CD14-positive monocyte (primary cell): ENCODE results near the gene C5AR2. TPM values are rescaled to one million over a fixed set of nuclear protein-coding genes. Genes with fewer than 3 reads are reported as not detected.

Experiments
- DNase-seq, 3 donors: peaks; one replicate each; pipeline ENCODE4 v3.0.0-alpha.2; 2011 to 2022
- H2AFZ ChIP-seq: 2 replicates; pipeline ENCODE4 v1.6.0; 2012; ENCODE audit warnings: mild to moderate bottlenecking, low read depth, low read length, inconsistent platforms; ENCODE audit not compliant: insufficient read depth, poor library complexity, severe bottlenecking
- H3K27ac ChIP-seq, 2 donors: 1 replicate in 1 of 2; 2 replicates in 1 of 2; pipeline ENCODE4 v1.5.1; 2012 to 2013; ENCODE audit warnings: low read length in 2 of 2, control low read depth in 1 of 2, inconsistent platforms in 1 of 2, low read depth in 1 of 2, mild to moderate bottlenecking in 1 of 2
- H3K27me3 ChIP-seq, 2 donors: one replicate each; pipeline versions ENCODE4 v1.6.0 to v1.6.1; 2011 to 2013; ENCODE audit warnings: low read length in 2 of 2; ENCODE audit not compliant: control insufficient read depth in 2 of 2, insufficient read depth in 2 of 2
- H3K36me3 ChIP-seq, 2 donors: replicated peaks in 1 of 2; 1 replicate in 1 of 2; 2 replicates in 1 of 2; pipeline versions ENCODE4 v1.5.1 to v1.6.1; 2012 to 2013; ENCODE audit warnings: low read length in 2 of 2, control low read depth in 1 of 2, inconsistent platforms in 1 of 2, mild to moderate bottlenecking in 1 of 2; ENCODE audit not compliant: insufficient read depth in 2 of 2, control insufficient read depth in 1 of 2
- H3K4me1 ChIP-seq, 2 donors: 1 replicate in 1 of 2; 2 replicates in 1 of 2; pipeline versions ENCODE4 v1.5.1 to v1.6.1; 2012 to 2013; ENCODE audit warnings: low read length in 2 of 2, control low read depth in 1 of 2, inconsistent platforms in 1 of 2, mild to moderate bottlenecking in 1 of 2, moderate library complexity in 1 of 2; ENCODE audit not compliant: insufficient read depth in 2 of 2, control insufficient read depth in 1 of 2
- H3K4me2 ChIP-seq: replicated peaks from 2 replicates; pipeline ENCODE3; 2012; ENCODE audit warnings: low read length, moderate library complexity, mild to moderate bottlenecking; ENCODE audit not compliant: poor library complexity, severe bottlenecking; ENCODE audit errors: extremely low read depth
- H3K4me3 ChIP-seq, 3 experiments: fragments of 200-600 bp in 1 of 3; sonication (generic) in 1 of 3; replicated peaks in 1 of 3; 1 replicate in 2 of 3; 2 replicates in 1 of 3; pipeline ENCODE4 v1.5.1; 2011 to 2013; ENCODE audit warnings: low read length in 3 of 3, mild to moderate bottlenecking in 3 of 3, control low read depth in 2 of 3, low read depth in 2 of 3, inconsistent platforms in 1 of 3, moderate library complexity in 1 of 3
- H3K79me2 ChIP-seq: 2 replicates; pipeline ENCODE4 v1.6.0; 2012; ENCODE audit warnings: mild to moderate bottlenecking, control low read depth, inconsistent platforms, low read length, moderate library complexity; ENCODE audit not compliant: insufficient read depth
- H3K9ac ChIP-seq: 2 replicates; pipeline ENCODE4 v1.6.0; 2017; ENCODE audit warnings: low read length, mild to moderate bottlenecking; ENCODE audit not compliant: insufficient read depth, poor library complexity, severe bottlenecking
- H3K9me3 ChIP-seq, 2 donors: replicated peaks in 1 of 2; 1 replicate in 1 of 2; 2 replicates in 1 of 2; pipeline versions ENCODE4 v1.5.1 to v1.6.1; 2012 to 2013; ENCODE audit warnings: low read length in 2 of 2, control low read depth in 1 of 2; ENCODE audit not compliant: control insufficient read depth in 1 of 2, insufficient read depth in 1 of 2
- H4K20me1 ChIP-seq: 2 replicates; pipeline ENCODE4 v1.6.0; 2012; ENCODE audit warnings: mild to moderate bottlenecking, low read length, control low read depth, moderate library complexity; ENCODE audit not compliant: insufficient read depth
- H3K27ac Mint-ChIP-seq, 7 donors: one replicate each; pipeline ENCODE4 v1.8.0; 2020; ENCODE audit warnings: mild to moderate bottlenecking in 7 of 7, mixed read lengths in 7 of 7, moderate library complexity in 6 of 7, inconsistent platforms in 2 of 7
- H3K27me3 Mint-ChIP-seq, 3 donors: one replicate each; pipeline ENCODE4 v1.8.0; 2021 to 2022; ENCODE audit warnings: low read depth in 3 of 3, mild to moderate bottlenecking in 3 of 3, mixed read lengths in 3 of 3, moderate library complexity in 3 of 3, inconsistent platforms in 1 of 3
- H3K36me3 Mint-ChIP-seq, 2 donors: one replicate each; pipeline ENCODE4 v1.8.0; 2020; ENCODE audit warnings: mixed read lengths in 2 of 2, inconsistent platforms in 1 of 2, mild to moderate bottlenecking in 1 of 2
- H3K4me1 Mint-ChIP-seq: one replicate; pipeline ENCODE4 v1.8.0; 2020; ENCODE audit warnings: mild to moderate bottlenecking, mixed read lengths
- H3K4me3 Mint-ChIP-seq, 2 donors: one replicate each; pipeline ENCODE4 v1.8.0; 2020; ENCODE audit warnings: mild to moderate bottlenecking in 2 of 2, mixed read lengths in 2 of 2, moderate library complexity in 1 of 2
- H3K9me3 Mint-ChIP-seq, 7 donors: one replicate each; pipeline ENCODE4 v1.8.0; 2020 to 2022; ENCODE audit warnings: mixed read lengths in 7 of 7, mild to moderate bottlenecking in 6 of 7, moderate library complexity in 6 of 7, inconsistent platforms in 2 of 7
- WGBS: methylation state at CpG from one replicate; pipeline ENCODE4 v1.1.5; 2013; ENCODE audit warnings: missing lambda C conversion rate; ENCODE audit not compliant: insufficient coverage; 5-methylcytosine and 5-hydroxymethylcytosine counted together
- intact Hi-C, 2 donors: fragments of 100-400 bp; cut with micrococcal nuclease; formaldehyde crosslinking; loops; one replicate each; pipeline versions ENCODE4 v1.15.0 to v1.15.1; 2023
- polyA plus RNA-seq, 3 donors: library from polyadenylated mRNA; depleted of rRNA in 1 of 3; unstranded in 2 of 3; stranded (reverse) in 1 of 3; fragments of 300-500 nt in 2 of 3; fragments of >200 nt in 1 of 3; fragmentation: Illumina TruSeq in 2 of 3; gene quantifications; 1 replicate in 2 of 3; 2 replicates in 1 of 3; pipeline ENCODE4 v1.2.3, GENCODE V29; 2012 to 2021
- TF ChIP-seq, protein P1 (sequence below): fragments of 200-600 bp; IDR thresholded peaks from one replicate; pipeline ENCODE4 v1.8.0; 2022; ENCODE audit warnings: antibody characterized with exemption, mild to moderate bottlenecking

C5AR2 gene
- polyA plus RNA-seq, 3 donors: 2.4 to 46.9 (median 4.3) TPM

DNA sequence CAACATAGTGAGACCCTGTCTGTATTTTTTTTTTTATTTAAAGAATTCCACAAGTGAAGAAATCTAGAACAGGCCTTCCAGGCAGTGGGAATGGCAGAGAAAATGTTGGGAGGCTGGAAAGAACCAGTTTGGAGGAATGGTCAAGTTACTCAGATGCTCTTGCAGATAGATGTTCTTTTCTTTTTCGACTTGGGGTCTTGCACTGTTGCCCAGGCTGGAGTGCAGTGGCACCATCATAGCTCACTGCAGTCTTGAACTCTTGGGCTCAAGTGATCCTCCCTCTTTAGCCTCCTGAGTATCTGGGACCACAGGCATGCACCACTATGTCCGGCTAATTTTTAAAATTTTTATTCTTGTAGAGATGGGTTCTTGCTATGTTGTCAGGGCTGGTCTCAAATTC lies 21.7 kb upstream of the C5AR2 start:
- Mint-ChIP-seq H3K27me3 (peaks cover 2 to 13% (median 6%) of the 10 kb centered on the region in 3 donors), H3K4me1 (peaks cover 60% of the 10 kb centered on the region), H3K4me3 (peak overlapping the region; percentile 96 to 99), H3K36me3 (peaks cover 46% of the 10 kb centered on the region in 2 donors), H3K27ac (peak overlapping the region; percentile 97 to 99 (median 99)), H3K9me3 (peaks cover 0 to 5% (median 3%) of the 10 kb centered on the region in 7 donors)
- Histone ChIP-seq H3K9me3 (no peaks in the 10 kb centered on the region), H4K20me1 (peaks cover 47% of the 10 kb centered on the region), H3K4me1 (peaks cover 76 to 78% of the 10 kb centered on the region in 2 donors), H3K9ac (peak overlapping the region; percentile 73), H3K4me2 (peak overlapping the region; percentile 90), H2AFZ (no peak overlapping the region), H3K27me3 (no peaks in the 10 kb centered on the region), H3K36me3 (peaks cover 14 to 18% of the 10 kb centered on the region in 2 donors), H3K79me2 (peaks cover 53% of the 10 kb centered on the region), H3K27ac (peak overlapping the region; percentile 69 to 92), H3K4me3 (peak overlapping the region; percentile 45 to 92 (median 92))
- WGBS: 89% methylated on average over 1 of the region's 2 CpGs
- DNase-seq: no peak
- intact Hi-C loops: no loop called here
- TF ChIP-seq, protein P1, sequence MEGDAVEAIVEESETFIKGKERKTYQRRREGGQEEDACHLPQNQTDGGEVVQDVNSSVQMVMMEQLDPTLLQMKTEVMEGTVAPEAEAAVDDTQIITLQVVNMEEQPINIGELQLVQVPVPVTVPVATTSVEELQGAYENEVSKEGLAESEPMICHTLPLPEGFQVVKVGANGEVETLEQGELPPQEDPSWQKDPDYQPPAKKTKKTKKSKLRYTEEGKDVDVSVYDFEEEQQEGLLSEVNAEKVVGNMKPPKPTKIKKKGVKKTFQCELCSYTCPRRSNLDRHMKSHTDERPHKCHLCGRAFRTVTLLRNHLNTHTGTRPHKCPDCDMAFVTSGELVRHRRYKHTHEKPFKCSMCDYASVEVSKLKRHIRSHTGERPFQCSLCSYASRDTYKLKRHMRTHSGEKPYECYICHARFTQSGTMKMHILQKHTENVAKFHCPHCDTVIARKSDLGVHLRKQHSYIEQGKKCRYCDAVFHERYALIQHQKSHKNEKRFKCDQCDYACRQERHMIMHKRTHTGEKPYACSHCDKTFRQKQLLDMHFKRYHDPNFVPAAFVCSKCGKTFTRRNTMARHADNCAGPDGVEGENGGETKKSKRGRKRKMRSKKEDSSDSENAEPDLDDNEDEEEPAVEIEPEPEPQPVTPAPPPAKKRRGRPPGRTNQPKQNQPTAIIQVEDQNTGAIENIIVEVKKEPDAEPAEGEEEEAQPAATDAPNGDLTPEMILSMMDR: no peak

DNA sequence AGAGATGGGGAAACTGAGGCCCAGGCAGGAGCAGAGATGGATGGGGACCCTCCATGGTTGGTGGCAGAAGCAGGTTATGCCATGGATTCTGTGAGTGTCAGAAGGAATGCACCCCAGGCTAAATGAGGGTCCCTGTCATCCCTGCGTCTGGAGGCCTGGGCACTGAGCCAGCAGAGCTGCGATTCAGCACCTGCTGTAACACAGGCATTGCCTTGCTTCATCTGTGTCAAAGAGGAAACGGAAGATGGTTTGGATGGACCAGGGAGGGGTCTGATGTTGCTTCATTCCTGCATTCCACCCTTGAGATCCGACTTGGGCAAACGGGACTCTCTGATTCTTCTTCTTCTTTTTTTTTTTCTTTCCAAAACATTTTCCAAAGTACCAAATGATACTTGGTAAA lies 21.2 kb upstream of the C5AR2 start:
- intact Hi-C loops: no loop called here
- H3K4me3 ChIP-seq: peak overlapping the region; percentile 45 to 92 (median 92)
- H3K9me3 ChIP-seq: no peaks in the 10 kb centered on the region
- peak; percentile 84 to 95 (median 93) for DNase-seq
- no peak overlapping the region for H2AFZ ChIP-seq
- TF ChIP-seq, protein P1: no peak
- Mint-ChIP-seq H3K36me3 (peaks cover 51% of the 10 kb centered on the region in 2 donors), H3K4me1 (peaks cover 63% of the 10 kb centered on the region), H3K27me3 (peaks cover under 1 to 15% (median 6%) of the 10 kb centered on the region in 3 donors), H3K9me3 (peaks cover 0 to 6% (median 3%) of the 10 kb centered on the region in 7 donors), H3K4me3 (peak overlapping the region; percentile 96 to 99), H3K27ac (peak overlapping the region; percentile 97 to 99 (median 99))
- H3K9ac ChIP-seq: peak overlapping the region; percentile 73
- peaks cover 14 to 19% of the 10 kb centered on the region in 2 donors for H3K36me3 ChIP-seq
- peak overlapping the region; percentile 90 for H3K4me2 ChIP-seq
- H3K27me3 ChIP-seq: no peaks in the 10 kb centered on the region
- 0% methylated on average over 2 of the region's 5 CpGs for WGBS
- peaks cover 57% of the 10 kb centered on the region for H3K79me2 ChIP-seq
- H3K27ac ChIP-seq: peak overlapping the region; percentile 69 to 92
- H3K4me1 ChIP-seq: peaks cover 77 to 78% of the 10 kb centered on the region in 2 donors
- H4K20me1 ChIP-seq: peaks cover 51% of the 10 kb centered on the region
